HEK293T (cell line): Measurements from ENCODE around the gene SLC45A1.

Source experiments
- ARNT ChIP-seq: fragments of 450-650 bp; IDR thresholded peaks from 2 replicates; pipeline ENCODE4 v1.6.1; 2017; ENCODE audit warnings: mild to moderate bottlenecking
- BHLHE40 ChIP-seq: fragments of 450-650 bp; IDR thresholded peaks from 2 replicates; pipeline ENCODE4 v1.6.1; 2016; ENCODE audit warnings: mild to moderate bottlenecking, moderate library complexity, borderline replicate concordance
- ELF4 ChIP-seq: fragments of 450-650 bp; IDR thresholded peaks from 2 replicates; pipeline ENCODE4 v1.6.1; 2017; ENCODE audit warnings: antibody characterized with exemption
- FOXA1 ChIP-seq: fragments of 450-650 bp; IDR thresholded peaks from 2 replicates; pipeline ENCODE4 v1.6.1; 2016; ENCODE audit warnings: mild to moderate bottlenecking
- FOXK2 ChIP-seq: fragments of 450-650 bp; IDR thresholded peaks from 2 replicates; pipeline ENCODE4 v1.6.1; 2016; ENCODE audit warnings: mild to moderate bottlenecking
- LEF1 ChIP-seq: fragments of 450-650 bp; IDR thresholded peaks from 2 replicates; pipeline ENCODE4 v1.6.1; 2017; ENCODE audit warnings: mild to moderate bottlenecking, borderline replicate concordance
- NFRKB ChIP-seq: fragments of 450-650 bp; IDR thresholded peaks from 2 replicates; pipeline ENCODE4 v1.6.1; 2016; ENCODE audit warnings: mild to moderate bottlenecking, moderate library complexity
- PKNOX1 ChIP-seq: fragments of 450-650 bp; IDR thresholded peaks from 2 replicates; pipeline ENCODE4 v1.6.1; 2016
- SUZ12 ChIP-seq: fragments of 450-650 bp; IDR thresholded peaks from 2 replicates; pipeline ENCODE4 v1.6.1; 2016; ENCODE audit warnings: mild to moderate bottlenecking
- ZNF384 ChIP-seq: fragments of 450-650 bp; IDR thresholded peaks from 2 replicates; pipeline ENCODE4 v1.6.1; 2016

GRCh38 chr1:8360493-8361197 is 42.7 kb downstream of the SLC45A1 start:
- no peak for TF ChIP-seq PKNOX1
- TF ChIP-seq ZNF384: no peak
- no peak for TF ChIP-seq SUZ12
- TF ChIP-seq ARNT: no peak
- TF ChIP-seq FOXK2: no peak
- TF ChIP-seq LEF1: no peak
- no peak for TF ChIP-seq ELF4
- TF ChIP-seq BHLHE40: no peak
- no peak for TF ChIP-seq FOXA1
- TF ChIP-seq NFRKB: no peak
